ENCODE data around the gene EHBP1L1. TPM values are rescaled to one million over a fixed set of nuclear protein-coding genes. Genes with fewer than 3 reads are reported as not detected.
A peak's percentile ranks its signal among the peaks of the same experiment; 100 is the strongest.

The EHBP1L1 gene
- total RNA-seq, 1 donor from 2014 or later = 42.6 TPM

DNA sequence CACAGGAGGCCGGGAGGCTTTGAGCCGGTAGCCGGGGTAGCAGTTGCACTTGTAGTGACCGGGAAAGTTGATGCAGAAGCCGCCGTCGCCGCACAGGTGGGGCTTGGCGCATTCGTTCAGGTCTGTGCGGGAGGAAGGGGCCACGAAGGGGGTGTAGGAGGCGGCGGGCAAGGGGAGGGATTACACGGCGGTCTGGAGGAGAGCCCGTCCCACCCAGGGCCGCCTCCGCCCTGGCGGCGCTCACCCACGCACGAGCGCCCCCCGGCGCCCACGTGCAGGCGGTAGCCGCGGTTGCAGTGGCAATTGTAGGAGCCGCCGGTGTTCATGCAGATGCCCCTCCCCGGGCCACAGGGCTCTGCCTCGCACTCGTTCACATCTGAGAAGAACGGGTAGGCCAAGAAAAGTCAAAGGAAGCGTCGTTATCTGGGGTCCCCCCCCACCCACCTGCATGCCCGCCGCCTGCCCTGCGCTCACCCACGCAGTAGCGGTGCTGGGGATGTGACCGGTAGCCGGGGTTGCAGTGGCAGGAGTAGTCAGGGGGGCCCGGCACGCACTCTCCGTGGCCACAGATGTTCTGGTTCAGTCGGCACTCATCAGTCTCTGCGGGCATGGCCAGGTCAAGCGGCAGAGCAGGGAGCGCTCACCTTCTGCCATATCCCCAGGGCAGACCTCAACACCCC is 28.3 kb upstream of the EHBP1L1 start:
- Mint-ChIP-seq H3K4me1 (ENCODE audit: unreplicated experiment) (peaks cover 10% of the 10 kb centered on the region), H3K9me3 (ENCODE audit: unreplicated experiment) (no peaks in the 10 kb centered on the region), H3K36me3 (ENCODE audit: unreplicated experiment) (peaks cover 60% of the 10 kb centered on the region), H3K27me3 (ENCODE audit: unreplicated experiment) (no peaks in the 10 kb centered on the region), H3K27ac (ENCODE audit: unreplicated experiment) (no peak overlapping the region), H3K4me3 (ENCODE audit: unreplicated experiment) (no peak overlapping the region)
- DNase-seq (ENCODE audit: extremely low spot score, unreplicated experiment) = no peak
- TF ChIP-seq, protein P1, sequence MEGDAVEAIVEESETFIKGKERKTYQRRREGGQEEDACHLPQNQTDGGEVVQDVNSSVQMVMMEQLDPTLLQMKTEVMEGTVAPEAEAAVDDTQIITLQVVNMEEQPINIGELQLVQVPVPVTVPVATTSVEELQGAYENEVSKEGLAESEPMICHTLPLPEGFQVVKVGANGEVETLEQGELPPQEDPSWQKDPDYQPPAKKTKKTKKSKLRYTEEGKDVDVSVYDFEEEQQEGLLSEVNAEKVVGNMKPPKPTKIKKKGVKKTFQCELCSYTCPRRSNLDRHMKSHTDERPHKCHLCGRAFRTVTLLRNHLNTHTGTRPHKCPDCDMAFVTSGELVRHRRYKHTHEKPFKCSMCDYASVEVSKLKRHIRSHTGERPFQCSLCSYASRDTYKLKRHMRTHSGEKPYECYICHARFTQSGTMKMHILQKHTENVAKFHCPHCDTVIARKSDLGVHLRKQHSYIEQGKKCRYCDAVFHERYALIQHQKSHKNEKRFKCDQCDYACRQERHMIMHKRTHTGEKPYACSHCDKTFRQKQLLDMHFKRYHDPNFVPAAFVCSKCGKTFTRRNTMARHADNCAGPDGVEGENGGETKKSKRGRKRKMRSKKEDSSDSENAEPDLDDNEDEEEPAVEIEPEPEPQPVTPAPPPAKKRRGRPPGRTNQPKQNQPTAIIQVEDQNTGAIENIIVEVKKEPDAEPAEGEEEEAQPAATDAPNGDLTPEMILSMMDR (IDR thresholded peaks at IDR 0.05) = no peak

DNA sequence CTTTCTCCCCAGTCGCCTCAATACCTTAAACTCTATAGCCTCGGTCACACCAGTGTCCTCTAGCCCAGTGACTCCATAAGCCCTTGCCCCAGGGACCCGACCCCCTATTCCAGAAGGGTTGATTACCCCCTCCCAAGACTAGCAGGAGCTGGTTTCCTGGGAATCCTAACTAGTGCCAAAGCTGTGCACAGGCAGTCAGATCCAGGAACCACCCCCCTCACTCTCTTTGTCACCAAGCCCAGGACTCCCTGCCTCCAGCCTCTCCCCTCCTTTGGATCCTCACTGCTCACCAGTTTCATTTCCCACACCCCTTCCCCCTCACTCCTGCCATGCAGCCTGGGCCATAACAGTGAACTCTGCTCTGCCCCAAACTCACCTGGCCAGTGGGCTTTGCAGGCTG is 27.5 kb upstream of the EHBP1L1 start:
- TF ChIP-seq, protein P1 (IDR thresholded peaks at IDR 0.05) = no peak
- H3K36me3 Mint-ChIP-seq (ENCODE audit: unreplicated experiment) = peaks cover 59% of the 10 kb centered on the region
- no peaks in the 10 kb centered on the region for H3K9me3 Mint-ChIP-seq (ENCODE audit: unreplicated experiment)
- DNase-seq (ENCODE audit: extremely low spot score, unreplicated experiment) = no peak
- no peak overlapping the region for H3K27ac Mint-ChIP-seq (ENCODE audit: unreplicated experiment)
- no peak overlapping the region for H3K4me3 Mint-ChIP-seq (ENCODE audit: unreplicated experiment)
- peaks cover 10% of the 10 kb centered on the region for H3K4me1 Mint-ChIP-seq (ENCODE audit: unreplicated experiment)
- H3K27me3 Mint-ChIP-seq (ENCODE audit: unreplicated experiment) = no peaks in the 10 kb centered on the region

DNA sequence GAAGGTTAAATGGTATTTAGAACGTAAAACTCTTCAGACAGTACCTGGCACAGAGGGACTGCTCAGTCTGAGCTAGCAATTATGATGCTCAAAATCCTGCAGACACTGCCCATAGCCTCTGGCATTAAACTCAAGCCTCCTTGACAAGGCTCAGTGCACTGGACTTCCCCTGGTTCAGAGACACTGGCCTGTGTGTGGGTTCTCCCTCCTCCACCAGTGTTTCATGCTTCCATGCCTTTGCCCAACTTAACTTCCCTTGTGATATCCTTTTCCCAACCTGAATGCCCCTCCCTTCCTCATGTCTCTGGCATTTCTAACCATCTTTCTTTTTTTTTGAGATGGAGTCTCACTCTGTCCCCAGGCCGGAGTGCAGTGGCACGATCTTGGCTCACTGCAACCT is 26.8 kb upstream of the EHBP1L1 start:
- TF ChIP-seq, protein P1 (IDR thresholded peaks at IDR 0.05) = no peak
- no peaks in the 10 kb centered on the region for H3K9me3 Mint-ChIP-seq (ENCODE audit: unreplicated experiment)
- peaks cover 10% of the 10 kb centered on the region for H3K4me1 Mint-ChIP-seq (ENCODE audit: unreplicated experiment)
- peaks cover 55% of the 10 kb centered on the region for H3K36me3 Mint-ChIP-seq (ENCODE audit: unreplicated experiment)
- H3K27me3 Mint-ChIP-seq (ENCODE audit: unreplicated experiment) = no peaks in the 10 kb centered on the region
- no peak overlapping the region for H3K27ac Mint-ChIP-seq (ENCODE audit: unreplicated experiment)
- no peak for DNase-seq (ENCODE audit: extremely low spot score, unreplicated experiment)
- no peak overlapping the region for H3K4me3 Mint-ChIP-seq (ENCODE audit: unreplicated experiment)

DNA sequence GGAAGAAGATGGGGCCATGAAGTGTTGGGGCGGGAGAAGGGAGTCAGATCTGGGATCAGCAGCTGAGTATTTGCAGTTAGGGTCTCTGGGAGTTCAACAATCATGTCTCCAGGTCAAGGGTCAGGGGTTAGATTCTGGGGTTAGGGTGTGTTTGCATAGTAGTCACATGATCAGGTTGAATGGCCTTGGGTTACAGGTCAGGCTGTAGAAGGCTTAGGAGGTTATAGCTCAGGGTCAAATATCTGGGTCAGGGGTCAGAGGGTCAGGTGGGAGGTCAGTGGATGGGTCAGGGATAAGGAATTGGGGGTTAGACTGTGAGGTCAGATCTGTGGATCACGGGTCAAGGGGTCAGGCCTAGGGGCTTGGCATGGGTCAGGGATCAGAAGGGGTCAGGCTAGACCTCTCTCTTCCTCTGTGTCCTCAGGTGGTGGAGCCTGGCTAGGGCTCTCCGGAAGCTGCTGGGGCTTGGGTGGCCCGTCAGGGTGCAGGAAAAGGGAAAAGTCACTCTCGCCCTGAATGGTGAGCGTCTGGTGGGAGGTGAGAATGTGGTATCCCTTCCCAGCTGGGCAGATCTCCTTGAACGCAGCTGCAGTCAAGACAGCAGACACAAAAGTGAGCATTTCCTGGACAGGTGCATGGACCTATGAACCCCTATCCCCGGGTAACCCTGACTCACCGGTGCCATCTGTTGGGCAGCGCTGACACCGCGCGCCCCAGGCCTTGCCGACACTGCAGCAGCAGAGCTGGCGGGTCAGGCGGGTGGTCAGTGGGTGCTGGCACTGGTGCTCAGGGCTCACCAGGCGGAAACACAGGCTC is 24.1 kb upstream of the EHBP1L1 start:
- peak overlapping the region; percentile 3 for H3K27ac Mint-ChIP-seq (ENCODE audit: unreplicated experiment)
- H3K4me1 Mint-ChIP-seq (ENCODE audit: unreplicated experiment) = peaks cover 32% of the 10 kb centered on the region
- H3K27me3 Mint-ChIP-seq (ENCODE audit: unreplicated experiment) = no peaks in the 10 kb centered on the region
- no peak for DNase-seq (ENCODE audit: extremely low spot score, unreplicated experiment)
- TF ChIP-seq, protein P1 (IDR thresholded peaks at IDR 0.05) = peak; percentile 49
- H3K4me3 Mint-ChIP-seq (ENCODE audit: unreplicated experiment) = no peak overlapping the region
- peaks cover 40% of the 10 kb centered on the region for H3K36me3 Mint-ChIP-seq (ENCODE audit: unreplicated experiment)
- H3K9me3 Mint-ChIP-seq (ENCODE audit: unreplicated experiment) = no peaks in the 10 kb centered on the region

DNA sequence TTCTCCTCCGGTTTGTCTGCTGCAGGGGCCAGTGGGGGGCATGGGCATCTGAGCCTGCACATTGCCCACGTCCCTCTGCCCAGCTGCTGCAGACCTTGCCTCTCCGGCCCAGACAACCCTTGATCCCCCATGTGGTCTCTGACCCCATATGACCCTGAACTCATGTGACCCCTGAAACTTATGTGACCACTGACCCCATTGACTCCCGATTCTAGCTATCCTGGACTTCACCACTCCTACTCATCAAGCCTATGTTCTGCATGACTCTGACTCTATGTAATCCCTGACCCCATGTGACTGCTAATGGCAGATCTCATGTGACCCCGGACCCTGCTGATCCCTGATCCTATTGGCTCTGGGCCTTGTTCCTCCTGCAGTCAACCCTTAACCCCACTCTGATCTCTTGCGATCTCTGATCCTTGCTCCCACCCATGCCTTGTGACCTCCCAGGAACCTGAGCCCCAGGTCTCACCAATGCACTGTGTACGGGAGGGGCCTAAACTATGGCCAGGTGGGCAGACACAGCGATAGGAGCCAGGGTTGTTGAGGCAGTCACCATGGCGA is 23.4 kb upstream of the EHBP1L1 start:
- Mint-ChIP-seq H3K9me3 (ENCODE audit: unreplicated experiment) (no peaks in the 10 kb centered on the region), H3K4me3 (ENCODE audit: unreplicated experiment) (no peak overlapping the region), H3K4me1 (ENCODE audit: unreplicated experiment) (peaks cover 39% of the 10 kb centered on the region), H3K36me3 (ENCODE audit: unreplicated experiment) (peaks cover 40% of the 10 kb centered on the region), H3K27ac (ENCODE audit: unreplicated experiment) (no peak overlapping the region), H3K27me3 (ENCODE audit: unreplicated experiment) (no peaks in the 10 kb centered on the region)
- TF ChIP-seq, protein P1 (IDR thresholded peaks at IDR 0.05) = no peak
- no peak for DNase-seq (ENCODE audit: extremely low spot score, unreplicated experiment)

Data from osteocyte (in vitro differentiated cells).